Ecto neural progenitor cell (in vitro differentiated cells): ENCODE results near the gene UNC79.

ENCODE experiments used
- DNase-seq: peaks from one replicate; pipeline ENCODE4 v3.0.0-alpha.2; 2018; ENCODE audit warnings: low spot score

Gene UNC79

GRCh38 chr14:93751946-93752655, 321.4 kb downstream of the UNC79 start:
- DNase-seq, result no peak

- no peak for DNase-seq
Measured at GRCh38 chr14:93752980-93753561, 322.3 kb downstream of the UNC79 start.

- no peak for DNase-seq
Measured at GRCh38 chr14:93753647-93754046, 322.9 kb downstream of the UNC79 start.

- DNase-seq, result no peak
Measured at GRCh38 chr14:93757206-93757605, 326.5 kb downstream of the UNC79 start.
